ENCODE measurements around the gene ABCA4. TPM values are rescaled to one million over a fixed set of nuclear protein-coding genes. Genes with fewer than 3 reads are reported as not detected.

Gene ABCA4
- total and polyA plus RNA-seq, 5 donors: 0.06 to 0.19 (median 0.09) TPM; not detected in 2

DNA sequence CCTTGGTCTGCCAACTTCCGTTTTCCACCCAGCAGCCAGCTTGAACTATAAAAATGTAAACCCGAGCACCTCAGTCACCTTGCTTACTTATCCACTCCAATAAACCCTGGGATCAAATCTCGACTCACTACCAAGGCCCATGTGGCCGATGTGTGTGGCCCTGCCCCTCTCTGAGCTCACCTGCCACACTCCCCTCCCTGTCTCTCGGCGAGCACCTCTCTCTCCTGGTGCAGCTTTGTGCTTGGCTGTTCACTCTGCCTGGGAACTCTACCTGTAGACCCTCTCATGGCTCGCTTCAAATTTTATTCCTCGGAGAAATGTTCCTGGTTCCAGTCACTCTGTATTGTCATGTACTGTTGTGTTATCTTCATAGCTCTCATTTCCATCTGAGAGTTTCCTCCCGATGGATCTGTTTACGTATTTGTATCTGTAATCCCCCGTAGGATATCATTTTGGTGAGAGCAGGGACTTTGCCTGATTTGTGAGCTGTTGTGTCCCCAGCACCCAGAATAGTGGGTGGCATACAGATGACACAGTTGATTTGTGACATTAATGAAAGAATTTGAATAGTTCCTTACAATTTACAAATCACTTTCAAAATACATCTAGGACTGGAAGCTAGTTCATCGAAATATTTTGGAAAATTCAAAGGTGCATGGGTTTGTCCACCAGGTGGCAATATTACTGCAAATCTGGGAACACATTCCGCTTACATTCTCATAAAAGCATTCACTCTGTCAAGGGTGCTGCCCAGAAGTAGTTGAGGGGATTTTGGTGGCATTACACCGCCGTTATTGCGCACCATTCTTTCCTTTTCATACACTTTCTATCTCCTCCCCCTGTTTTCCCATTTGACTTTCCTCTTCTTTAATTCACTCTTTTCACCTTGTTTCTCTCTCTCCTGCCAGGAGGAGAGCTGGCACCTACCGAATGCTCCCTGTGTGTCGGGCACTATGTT is 95.3 kb downstream of the ABCA4 start:
- no peak overlapping the region for H3K4me3 ChIP-seq (ENCODE audit: low read length)
- WGBS: 58% methylated on average over 18 of the region's 18 CpGs
- no peaks in the 10 kb centered on the region for H3K27me3 ChIP-seq (ENCODE audit: control insufficient read depth, insufficient read depth)
- no peaks in the 10 kb centered on the region for H3K9me3 ChIP-seq (ENCODE audit: control insufficient read depth, low read length)
- peaks cover 5% of the 10 kb centered on the region for H3K4me1 ChIP-seq (ENCODE audit: control insufficient read depth, insufficient read depth, low read length)
- DNase-seq (no peak), ATAC-seq (peak in 1 of 2 donors; percentile 41)
- intact Hi-C loops (cut with DNase I): loop anchor here in 2 of 4 donors (2.0 to 10.0 kb wide), 2 partner anchors 309 kb away; no protein-coding TSS in a partner anchor
- H3K27ac ChIP-seq (ENCODE audit: low read length): no peak overlapping the region

DNA sequence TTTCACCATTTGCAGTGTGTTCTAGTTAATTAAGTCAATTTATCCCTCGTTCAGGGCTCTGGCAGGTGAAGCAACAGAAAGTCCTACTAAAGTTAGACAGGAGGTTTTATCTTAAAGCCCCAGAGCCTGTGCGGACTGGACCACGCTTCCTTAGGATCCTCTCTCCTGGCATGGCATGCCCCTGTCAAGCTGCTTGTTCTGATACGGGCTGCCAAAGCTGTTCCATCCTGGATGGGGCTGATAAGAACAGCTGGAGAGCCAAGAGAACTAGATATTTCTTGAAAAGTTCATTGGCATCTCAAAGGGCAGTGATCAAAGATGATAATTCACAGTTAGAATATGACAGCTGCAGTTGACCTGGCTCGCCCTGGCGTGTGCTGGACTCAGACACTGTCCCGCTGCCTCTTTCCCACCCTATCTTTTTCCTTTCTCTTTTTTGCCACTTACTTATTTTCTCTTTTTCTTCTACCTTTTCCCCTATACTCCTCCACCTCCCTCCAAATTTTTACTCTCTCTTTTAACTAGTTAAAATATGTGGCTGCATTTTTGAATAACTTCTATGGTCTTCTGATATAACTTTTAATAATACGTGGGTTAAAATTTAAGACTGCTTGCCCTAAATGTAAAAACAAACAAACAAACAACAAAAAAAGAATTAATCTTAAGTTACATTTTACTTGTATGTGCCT is 96.7 kb downstream of the ABCA4 start:
- no peaks in the 10 kb centered on the region for H3K9me3 ChIP-seq (ENCODE audit: control insufficient read depth, low read length)
- WGBS: 76% methylated on average over 8 of the region's 8 CpGs
- no peak overlapping the region for H3K27ac ChIP-seq (ENCODE audit: low read length)
- H3K27me3 ChIP-seq (ENCODE audit: control insufficient read depth, insufficient read depth): no peaks in the 10 kb centered on the region
- H3K4me1 ChIP-seq (ENCODE audit: control insufficient read depth, insufficient read depth, low read length): peaks cover 7% of the 10 kb centered on the region
- H3K4me3 ChIP-seq (ENCODE audit: low read length): no peak overlapping the region
- intact Hi-C loops (cut with DNase I): loop anchor here in 2 of 4 donors (5.0 to 10.0 kb wide), 2 partner anchors 311 to 313 kb away; no protein-coding TSS in a partner anchor
- DNase-seq (no peak), ATAC-seq (no peak)

DNA sequence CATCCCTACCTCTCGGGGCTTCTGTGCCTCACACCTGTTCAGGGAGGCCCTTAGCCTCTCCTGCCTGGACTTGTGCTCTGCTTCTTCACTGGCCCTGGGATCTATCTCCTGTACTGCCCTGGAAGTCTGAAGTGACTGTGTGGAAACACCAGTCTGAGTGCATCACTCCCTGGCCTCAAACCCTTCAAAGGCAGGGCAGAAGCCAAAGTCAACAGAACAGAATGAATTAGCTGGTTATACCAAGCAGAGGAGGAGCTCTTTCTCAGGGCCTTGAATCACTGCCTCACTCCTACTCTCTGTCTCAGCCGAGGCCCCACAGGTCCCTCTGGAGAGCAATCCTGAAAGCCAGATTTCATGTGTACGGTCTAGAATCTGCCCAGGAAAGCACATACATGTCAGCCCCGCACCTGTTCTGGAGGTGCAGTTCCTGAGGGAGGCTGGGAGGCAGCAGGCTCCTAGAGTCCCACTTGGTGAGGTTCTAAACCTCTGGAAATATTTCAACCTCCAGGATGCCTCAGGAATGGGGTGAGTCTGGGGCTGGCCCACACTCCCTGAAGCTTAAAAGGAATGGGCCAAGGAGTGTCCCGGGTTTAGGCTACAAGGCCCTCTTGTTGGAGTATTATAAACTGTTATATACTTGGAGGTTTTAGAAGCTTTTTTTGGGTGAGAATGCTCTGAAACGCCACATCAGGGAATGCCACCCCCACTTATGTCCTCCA is 98.3 kb downstream of the ABCA4 start:
- Histone ChIP-seq H3K27me3 (ENCODE audit: control insufficient read depth, insufficient read depth) (no peaks in the 10 kb centered on the region), H3K4me3 (ENCODE audit: low read length) (no peak overlapping the region), H3K27ac (ENCODE audit: low read length) (peak overlapping the region; percentile 31), H3K4me1 (ENCODE audit: control insufficient read depth, insufficient read depth, low read length) (peaks cover 7% of the 10 kb centered on the region), H3K9me3 (ENCODE audit: control insufficient read depth, low read length) (no peaks in the 10 kb centered on the region)
- ATAC-seq (peak; percentile 80 to 85), DNase-seq (peak in 2 of 3 donors; percentile 58 to 66)
- intact Hi-C loops (cut with DNase I): loop anchor here in 2 of 4 donors (5.0 to 10.0 kb wide), 2 partner anchors 312 to 315 kb away; no protein-coding TSS in a partner anchor
- 75% methylated on average over 6 of the region's 6 CpGs for WGBS

DNA sequence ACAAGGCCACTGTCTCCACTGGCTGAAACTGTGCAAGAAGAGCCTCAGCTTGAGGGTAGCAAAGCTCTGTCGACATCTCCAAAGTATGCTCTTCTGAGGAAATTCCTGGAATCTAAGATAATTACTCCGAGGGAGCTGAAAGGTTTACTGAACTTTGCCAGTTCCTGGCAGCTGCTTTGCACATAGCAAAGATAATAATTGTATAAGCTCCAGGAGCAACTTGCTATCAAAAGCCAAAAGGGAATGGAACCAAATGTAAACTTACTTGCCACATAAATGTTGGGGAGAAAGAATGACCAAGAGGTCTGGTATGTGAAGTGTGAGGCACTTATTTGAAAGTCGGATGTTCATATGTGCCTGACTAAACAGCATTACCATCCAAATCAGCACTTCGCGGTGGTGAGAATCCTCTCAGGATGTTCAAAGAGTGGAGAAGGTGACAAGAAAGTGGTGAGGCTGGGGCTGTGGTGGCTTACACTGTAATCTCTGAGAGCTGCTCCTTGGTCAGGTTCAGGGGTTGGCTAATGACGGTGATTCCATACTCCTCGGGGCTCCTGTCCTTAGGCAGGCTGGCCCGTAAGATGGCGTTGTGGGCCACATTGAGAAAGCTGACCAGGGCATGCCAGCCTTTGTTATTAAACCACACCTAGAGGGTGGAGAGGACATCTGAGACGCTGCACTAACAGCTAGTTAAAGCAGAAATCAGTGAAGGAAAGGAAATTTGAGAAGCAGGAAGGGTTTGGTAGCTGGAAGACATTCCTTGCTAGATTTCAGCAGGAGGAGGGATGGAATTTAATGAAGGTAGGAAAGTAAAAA is 100.0 kb downstream of the ABCA4 start:
- Histone ChIP-seq H3K27me3 (ENCODE audit: control insufficient read depth, insufficient read depth) (no peaks in the 10 kb centered on the region), H3K4me3 (ENCODE audit: low read length) (no peak overlapping the region), H3K27ac (ENCODE audit: low read length) (no peak overlapping the region), H3K9me3 (ENCODE audit: control insufficient read depth, low read length) (no peaks in the 10 kb centered on the region), H3K4me1 (ENCODE audit: control insufficient read depth, insufficient read depth, low read length) (peaks cover 7% of the 10 kb centered on the region)
- DNase-seq: no peak
- intact Hi-C loops (cut with DNase I): loop anchor here in 2 of 4 donors (5.0 to 10.0 kb wide), 2 partner anchors 314 to 316 kb away; no protein-coding TSS in a partner anchor
- WGBS: 57% methylated on average over 10 of the region's 10 CpGs
- ATAC-seq: peak; percentile 36 to 53

DNA sequence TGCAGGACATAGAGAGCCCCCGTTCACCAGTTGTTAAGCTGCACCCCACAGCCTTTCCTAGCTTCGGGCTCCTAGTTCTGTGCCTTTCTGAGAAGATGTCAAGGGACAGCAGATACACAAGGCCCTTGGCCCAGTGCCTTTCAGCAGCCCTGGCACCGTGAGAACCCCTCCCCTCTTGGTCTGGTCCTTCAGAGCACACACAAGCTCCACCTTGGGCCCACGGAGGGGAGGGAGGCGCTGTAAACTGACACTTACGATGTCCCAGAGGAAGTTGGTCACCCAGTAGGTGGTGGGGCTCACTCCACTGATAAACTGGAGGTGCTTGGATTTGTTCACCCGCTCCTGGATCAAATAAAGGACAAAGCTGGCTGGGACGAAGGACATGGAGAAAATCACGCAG is 101.6 kb downstream of the ABCA4 start:
- Histone ChIP-seq H3K27me3 (ENCODE audit: control insufficient read depth, insufficient read depth) (no peaks in the 10 kb centered on the region), H3K9me3 (ENCODE audit: control insufficient read depth, low read length) (no peaks in the 10 kb centered on the region), H3K27ac (ENCODE audit: low read length) (no peak overlapping the region), H3K4me3 (ENCODE audit: low read length) (no peak overlapping the region), H3K4me1 (ENCODE audit: control insufficient read depth, insufficient read depth, low read length) (peaks cover 7% of the 10 kb centered on the region)
- WGBS: 93% methylated on average over 9 of the region's 9 CpGs
- ATAC-seq (no peak), DNase-seq (no peak)
- intact Hi-C loops (cut with DNase I): no loop called here

DNA sequence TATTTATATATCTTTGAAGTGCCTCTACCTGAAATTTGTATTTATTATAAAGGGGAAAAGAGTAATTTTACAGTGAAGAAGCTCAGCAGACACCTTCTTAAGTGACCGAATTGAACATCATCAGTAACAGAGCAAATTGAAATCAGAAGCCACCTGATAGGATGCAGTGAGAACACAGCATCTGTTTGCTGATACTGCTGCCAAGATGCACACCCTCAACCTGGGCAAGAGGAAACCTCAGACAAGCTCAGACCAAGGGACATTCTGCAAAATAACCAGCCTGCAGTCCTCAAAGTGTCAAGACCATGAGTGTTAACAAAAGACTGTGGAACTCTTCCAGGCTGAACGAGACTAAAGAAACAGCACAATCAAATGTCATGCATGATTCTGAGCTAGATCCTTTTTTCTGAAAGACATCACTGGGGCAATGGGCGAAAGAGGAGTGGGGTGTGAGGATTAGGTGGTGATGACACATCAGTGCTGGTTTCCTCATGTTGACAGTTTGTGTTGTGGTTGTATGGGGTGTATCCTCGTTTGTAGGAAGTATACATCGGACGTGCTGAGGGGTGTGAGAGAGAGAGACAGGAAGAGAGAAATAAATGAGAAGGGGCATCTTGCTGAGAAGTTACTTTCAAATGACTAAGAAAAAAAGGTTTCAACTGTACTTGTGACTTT is 103.7 kb downstream of the ABCA4 start:
- H3K4me3 ChIP-seq (ENCODE audit: low read length): no peak overlapping the region
- intact Hi-C loops (cut with DNase I): no loop called here
- no peak for ATAC-seq
- H3K27ac ChIP-seq (ENCODE audit: low read length): no peak overlapping the region
- no peaks in the 10 kb centered on the region for H3K27me3 ChIP-seq (ENCODE audit: control insufficient read depth, insufficient read depth)
- WGBS: 55% methylated on average over 6 of the region's 6 CpGs
- no peaks in the 10 kb centered on the region for H3K9me3 ChIP-seq (ENCODE audit: control insufficient read depth, low read length)
- H3K4me1 ChIP-seq (ENCODE audit: control insufficient read depth, insufficient read depth, low read length): peaks cover 7% of the 10 kb centered on the region
- DNase-seq: no peak

DNA sequence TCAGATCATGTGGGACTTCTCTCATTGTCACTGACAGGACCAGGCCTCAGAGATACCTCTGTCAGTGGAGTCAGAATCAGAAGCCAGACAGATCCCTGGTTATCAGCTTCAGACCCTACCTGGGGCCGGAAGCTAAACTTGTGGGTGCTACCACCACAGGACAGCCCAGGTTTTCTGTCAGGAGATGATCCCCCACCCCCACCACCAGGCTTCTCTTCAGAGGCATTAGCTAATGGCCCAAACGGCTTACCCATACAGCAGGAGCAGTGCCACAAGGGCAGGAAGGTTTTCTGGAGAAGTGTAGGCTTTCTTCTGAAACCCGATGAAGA is 105.5 kb downstream of the ABCA4 start:
- Histone ChIP-seq H3K27me3 (ENCODE audit: control insufficient read depth, insufficient read depth) (no peaks in the 10 kb centered on the region), H3K4me3 (ENCODE audit: low read length) (no peak overlapping the region), H3K27ac (ENCODE audit: low read length) (no peak overlapping the region), H3K9me3 (ENCODE audit: control insufficient read depth, low read length) (no peaks in the 10 kb centered on the region), H3K4me1 (ENCODE audit: control insufficient read depth, insufficient read depth, low read length) (peaks cover 1% of the 10 kb centered on the region)
- 90% methylated on average over 3 of the region's 3 CpGs for WGBS
- intact Hi-C loops (cut with DNase I): no loop called here
- ATAC-seq: no peak
- no peak for DNase-seq

DNA sequence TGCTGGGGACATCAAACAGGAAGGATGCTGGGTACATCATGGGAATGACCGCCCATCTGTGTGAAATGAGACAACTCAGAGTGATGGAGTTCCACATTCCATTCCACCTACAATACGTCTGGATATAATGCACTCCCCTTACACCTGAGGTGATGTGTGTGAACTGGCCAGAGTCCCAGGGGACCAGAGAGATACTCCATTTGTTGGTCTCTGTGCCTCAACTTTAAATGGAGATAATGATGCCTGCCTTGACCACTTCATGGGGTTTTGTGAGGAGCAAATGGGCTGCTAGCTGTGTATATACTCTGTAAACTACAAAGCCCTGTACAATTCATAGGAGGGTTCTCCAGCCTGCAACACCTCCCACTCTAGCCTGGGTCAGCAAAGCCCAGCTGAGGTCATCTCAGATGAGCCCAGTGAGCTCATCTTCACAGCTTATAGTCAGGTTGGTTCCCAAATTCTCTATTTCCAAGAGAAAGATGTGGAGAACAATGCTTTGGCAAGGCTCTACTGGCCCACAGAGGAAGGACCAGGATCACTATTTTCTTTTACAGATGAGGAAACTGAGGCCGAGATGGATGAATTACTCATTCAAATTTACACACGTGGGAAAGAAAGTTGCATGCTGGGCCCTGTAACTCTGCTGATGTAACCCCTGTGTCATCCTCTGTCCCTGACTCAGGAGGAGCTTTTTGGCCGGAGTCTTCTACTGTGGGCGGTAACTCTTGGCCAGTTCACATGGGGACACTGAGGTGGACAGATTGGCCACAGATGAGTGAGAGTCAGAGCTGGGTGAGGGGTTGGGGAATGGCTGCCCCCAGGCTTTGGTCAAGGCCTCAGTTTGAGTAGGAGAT is 106.1 kb downstream of the ABCA4 start:
- H3K9me3 ChIP-seq (ENCODE audit: control insufficient read depth, low read length): no peaks in the 10 kb centered on the region
- DNase-seq: no peak
- no peak overlapping the region for H3K27ac ChIP-seq (ENCODE audit: low read length)
- H3K4me3 ChIP-seq (ENCODE audit: low read length): no peak overlapping the region
- intact Hi-C loops (cut with DNase I): no loop called here
- WGBS: 86% methylated on average over 6 of the region's 6 CpGs
- ATAC-seq: no peak
- no peaks in the 10 kb centered on the region for H3K4me1 ChIP-seq (ENCODE audit: control insufficient read depth, insufficient read depth, low read length)
- no peaks in the 10 kb centered on the region for H3K27me3 ChIP-seq (ENCODE audit: control insufficient read depth, insufficient read depth)

DNA sequence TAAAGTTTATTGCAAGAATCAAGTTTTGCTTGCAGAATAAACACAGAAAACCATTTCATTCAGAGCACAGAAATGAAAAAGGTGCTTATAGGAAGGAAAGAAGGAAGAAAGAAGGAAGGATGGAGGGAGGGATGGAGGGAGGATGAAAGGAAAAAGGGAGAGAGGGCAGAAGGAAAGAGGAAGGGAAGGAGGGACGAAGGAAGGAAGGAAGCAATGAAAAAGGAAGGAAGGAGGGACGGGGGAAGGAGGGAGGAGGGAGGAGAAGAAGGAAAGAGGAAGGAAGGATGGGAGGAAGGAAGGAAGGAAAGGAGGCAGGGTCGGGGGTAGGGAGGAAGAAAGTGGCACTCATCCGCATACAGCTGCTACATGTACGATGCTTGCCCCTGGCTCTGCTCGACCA is 106.9 kb downstream of the ABCA4 start:
- no peaks in the 10 kb centered on the region for H3K9me3 ChIP-seq (ENCODE audit: control insufficient read depth, low read length)
- intact Hi-C loops (cut with DNase I): no loop called here
- no peak for DNase-seq
- no peaks in the 10 kb centered on the region for H3K4me1 ChIP-seq (ENCODE audit: control insufficient read depth, insufficient read depth, low read length)
- no peaks in the 10 kb centered on the region for H3K27me3 ChIP-seq (ENCODE audit: control insufficient read depth, insufficient read depth)
- ATAC-seq: no peak
- H3K4me3 ChIP-seq (ENCODE audit: low read length): no peak overlapping the region
- H3K27ac ChIP-seq (ENCODE audit: low read length): no peak overlapping the region
- WGBS: 70% methylated on average over 6 of the region's 6 CpGs
